CD4-positive, alpha-beta memory T cell (primary cell): ENCODE results near the gene MAOA. TPM values are rescaled to one million over a fixed set of nuclear protein-coding genes. Genes with fewer than 3 reads are reported as not detected.

ENCODE experiments used
- CTCF ChIA-PET: fragments of 350-600 bp; sonication (Branson Sonifier 250); formaldehyde crosslinking; loops from one replicate; lab custom pipeline; 2021; ENCODE audit warnings: inconsistent platforms; ENCODE audit not compliant: partially characterized antibody; lab: Charles Lee
- POLR2A ChIA-PET: fragments of 350-600 bp; sonication (Branson Sonifier 250); formaldehyde crosslinking; loops from one replicate; lab custom pipeline; 2021; ENCODE audit not compliant: partially characterized antibody; lab: Charles Lee
- DNase-seq, 5 donors: peaks; one replicate each; pipeline versions ENCODE4 v3.0.0 to v3.0.0-alpha.2; 2020 to 2022; ENCODE audit warnings: mixed read lengths in 1 of 5
- H3K27ac ChIP-seq: one replicate; pipeline ENCODE4 v1.7.0; 2013; ENCODE audit warnings: low read depth, low read length
- H3K27me3 ChIP-seq: 2 replicates; pipeline ENCODE4 v1.7.0; 2013; ENCODE audit warnings: mild to moderate bottlenecking, low read length, moderate library complexity; ENCODE audit not compliant: insufficient read depth
- H3K36me3 ChIP-seq: 2 replicates; pipeline ENCODE4 v1.7.0; 2013; ENCODE audit warnings: mild to moderate bottlenecking, low read length, moderate library complexity; ENCODE audit not compliant: insufficient read depth
- H3K4me1 ChIP-seq: 2 replicates; pipeline ENCODE4 v1.7.0; 2013; ENCODE audit warnings: mild to moderate bottlenecking, low read length, moderate library complexity; ENCODE audit not compliant: insufficient read depth
- H3K4me3 ChIP-seq, 2 donors: one replicate each; pipeline ENCODE4 v1.7.0; 2013; ENCODE audit warnings: low read length in 2 of 2, mild to moderate bottlenecking in 1 of 2
- H3K9me3 ChIP-seq, 2 donors: one replicate each; pipeline ENCODE4 v1.7.0; 2013; ENCODE audit warnings: low read length in 2 of 2, control low read depth in 1 of 2; ENCODE audit not compliant: control insufficient read depth in 1 of 2
- H3K27ac Mint-ChIP-seq, 7 donors: one replicate each; pipeline ENCODE4 v1.8.0; 2020 to 2021; ENCODE audit warnings: mixed read lengths in 7 of 7, mild to moderate bottlenecking in 6 of 7, inconsistent platforms in 3 of 7, moderate library complexity in 3 of 7
- H3K27me3 Mint-ChIP-seq, 2 donors: one replicate each; pipeline ENCODE4 v1.8.0; 2020 to 2021; ENCODE audit warnings: mixed read lengths in 2 of 2
- H3K36me3 Mint-ChIP-seq, 2 donors: one replicate each; pipeline ENCODE4 v1.8.0; 2020 to 2021; ENCODE audit warnings: mixed read lengths in 2 of 2, inconsistent platforms in 1 of 2, mild to moderate bottlenecking in 1 of 2
- H3K4me1 Mint-ChIP-seq, 4 donors: one replicate each; pipeline ENCODE4 v1.8.0; 2020 to 2021; ENCODE audit warnings: mixed read lengths in 4 of 4, mild to moderate bottlenecking in 1 of 4
- H3K4me3 Mint-ChIP-seq, 8 donors: one replicate each; pipeline ENCODE4 v1.8.0; 2020 to 2021; ENCODE audit warnings: mixed read lengths in 8 of 8, mild to moderate bottlenecking in 7 of 8, moderate library complexity in 6 of 8, inconsistent platforms in 3 of 8
- H3K9me3 Mint-ChIP-seq, 8 donors: one replicate each; pipeline ENCODE4 v1.8.0; 2020 to 2021; ENCODE audit warnings: mixed read lengths in 8 of 8, mild to moderate bottlenecking in 5 of 8, inconsistent platforms in 3 of 8, moderate library complexity in 1 of 8
- intact Hi-C: fragments of 100-400 bp; cut with micrococcal nuclease; formaldehyde crosslinking; loops from one replicate; pipeline ENCODE4 v1.15.1; 2023
- polyA plus RNA-seq, 2 donors: library from polyadenylated mRNA; unstranded; fragments of 300-500 nt; fragmentation: Illumina TruSeq; gene quantifications; one replicate each; pipeline ENCODE4 v1.2.3, GENCODE V29; 2021
- total RNA-seq, 2 experiments: library from RNA; stranded (reverse); gene quantifications; one replicate each; pipeline ENCODE4 v1.2.3, GENCODE V29; 2021

The MAOA gene
- total and polyA plus RNA-seq, 4 experiments from 2014 or later, result 0.09 to 6.2 TPM; not detected in 2

DNA sequence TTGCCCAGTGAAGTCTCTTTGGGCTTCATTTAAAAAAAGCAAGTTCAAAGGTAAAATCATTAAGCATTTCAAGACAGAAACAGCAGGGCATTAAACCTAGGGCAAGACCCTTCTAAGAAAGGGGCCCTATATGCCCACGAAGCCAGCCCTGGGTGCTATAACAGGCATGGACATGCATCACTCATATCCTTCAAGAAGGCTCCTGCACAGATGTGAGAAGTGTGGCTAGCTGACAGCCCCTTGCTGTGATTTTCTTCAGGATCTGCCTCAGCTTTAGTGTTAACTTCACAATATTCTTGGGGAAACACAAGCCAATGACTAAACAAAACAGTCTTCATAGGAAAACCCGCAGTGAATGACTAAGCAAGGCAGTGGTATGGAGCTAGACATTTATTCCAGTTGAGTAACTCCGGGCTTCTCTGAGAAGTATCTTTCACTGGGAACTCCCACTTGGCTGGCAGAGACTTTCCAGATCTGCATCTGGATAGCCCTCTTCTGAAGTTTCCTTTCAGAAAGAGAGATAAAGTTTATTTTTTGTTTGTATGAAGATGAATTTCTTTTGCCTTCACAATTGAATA is 11.9 kb upstream of the MAOA start:
- intact Hi-C loops, result no loop called here
- no peak for DNase-seq
- Mint-ChIP-seq H3K27ac (no peak overlapping the region), H3K9me3 (peaks cover 0 to 1% (median 0%) of the 10 kb centered on the region in 8 donors), H3K4me3 (no peak overlapping the region), H3K36me3 (no peaks in the 10 kb centered on the region), H3K27me3 (no peaks in the 10 kb centered on the region), H3K4me1 (no peaks in the 10 kb centered on the region)
- Histone ChIP-seq H3K27ac (no peak overlapping the region), H3K4me1 (no peaks in the 10 kb centered on the region), H3K9me3 (no peaks in the 10 kb centered on the region), H3K27me3 (no peaks in the 10 kb centered on the region), H3K4me3 (no peak overlapping the region), H3K36me3 (no peaks in the 10 kb centered on the region)
- CTCF ChIA-PET, result no interaction called here
- POLR2A ChIA-PET, result no interaction called here

DNA sequence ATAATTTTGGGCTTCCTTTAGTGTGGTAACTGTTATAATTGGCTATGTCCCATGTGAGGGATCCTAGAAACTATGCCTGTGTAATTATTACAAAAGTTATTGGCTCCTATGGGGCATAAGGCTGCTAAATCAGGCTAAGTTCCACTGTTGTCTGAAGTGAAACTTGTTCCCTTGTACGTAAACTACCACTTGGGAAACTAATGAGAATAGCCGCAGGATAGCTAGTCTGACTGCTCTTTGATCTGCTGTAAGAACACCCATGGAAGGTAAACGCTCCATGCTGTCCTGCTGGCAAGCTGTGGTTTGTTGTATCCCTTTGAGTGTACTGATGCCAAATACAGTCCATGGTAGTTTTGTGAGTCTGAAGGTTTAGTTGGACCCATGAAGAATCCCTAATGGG is 9.3 kb upstream of the MAOA start:
- no peak for DNase-seq
- POLR2A ChIA-PET, result no interaction called here
- Histone ChIP-seq H3K36me3 (no peaks in the 10 kb centered on the region), H3K4me1 (no peaks in the 10 kb centered on the region), H3K9me3 (no peaks in the 10 kb centered on the region), H3K27me3 (no peaks in the 10 kb centered on the region), H3K4me3 (no peak overlapping the region), H3K27ac (no peak overlapping the region)
- intact Hi-C loops, result no loop called here
- Mint-ChIP-seq H3K4me3 (no peak overlapping the region), H3K27me3 (no peaks in the 10 kb centered on the region), H3K36me3 (no peaks in the 10 kb centered on the region), H3K27ac (no peak overlapping the region), H3K4me1 (no peaks in the 10 kb centered on the region), H3K9me3 (peaks cover 0 to 1% (median 0%) of the 10 kb centered on the region in 8 donors)
- CTCF ChIA-PET, result no interaction called here

DNA sequence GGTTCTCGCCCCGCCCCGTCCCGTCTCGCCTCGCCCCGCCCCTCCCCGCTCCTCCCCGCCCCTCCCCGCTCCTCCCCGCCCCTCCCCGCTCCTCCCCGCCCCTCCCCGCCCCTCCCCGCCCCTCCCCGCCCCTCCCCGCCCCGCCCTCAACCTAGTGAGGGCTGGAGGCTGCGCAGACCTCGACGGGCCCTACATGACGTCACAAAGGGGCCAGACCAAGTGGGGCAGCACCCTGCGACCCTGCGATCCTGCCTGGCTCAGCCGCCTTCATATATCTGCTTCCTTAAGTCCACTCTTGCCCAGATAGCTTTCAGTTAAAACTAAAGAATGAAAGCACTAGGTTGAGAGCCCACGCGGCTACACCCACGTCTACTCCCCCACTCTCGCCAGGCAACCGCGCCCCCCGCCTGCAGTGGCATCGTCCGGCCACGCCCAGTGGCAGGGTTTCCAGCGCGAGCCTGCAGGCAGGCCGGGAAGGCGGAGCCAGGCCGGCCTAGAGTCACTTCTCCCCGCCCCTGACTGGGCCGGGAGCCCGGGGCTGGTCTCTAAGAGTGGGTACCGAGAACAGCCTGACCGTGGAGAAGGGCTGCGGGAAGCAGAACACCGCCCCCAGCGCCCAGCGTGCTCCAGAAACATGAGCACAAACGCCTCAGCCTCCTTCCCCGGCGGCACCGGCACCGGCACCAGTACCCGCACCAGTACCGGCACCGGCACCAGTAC is 1.5 kb upstream of the MAOA start:
- Mint-ChIP-seq H3K27me3 (peaks cover 0 to 1% of the 10 kb centered on the region in 2 donors), H3K9me3 (peaks cover 0 to 1% (median 0%) of the 10 kb centered on the region in 8 donors), H3K36me3 (peaks cover 0 to 2% of the 10 kb centered on the region in 2 donors), H3K27ac (peak overlapping the region; percentile 93 to 99 (median 98)), H3K4me1 (peaks cover 2 to 8% (median 6%) of the 10 kb centered on the region in 4 donors), H3K4me3 (peak overlapping the region; percentile 79 to 95 (median 88))
- DNase-seq, result peak; percentile 87 to 90 (median 89)
- ChIA-PET CTCF (no interaction called here), POLR2A (no interaction called here)
- H3K27me3 ChIP-seq, result no peaks in the 10 kb centered on the region
- peak overlapping the region; percentile 67 for H3K27ac ChIP-seq
- H3K4me3 ChIP-seq, result peak overlapping the region in 1 of 2 donors; percentile 55
- H3K36me3 ChIP-seq, result no peaks in the 10 kb centered on the region
- H3K4me1 ChIP-seq, result no peaks in the 10 kb centered on the region
- H3K9me3 ChIP-seq, result no peaks in the 10 kb centered on the region
- intact Hi-C loops, result loop anchor here (2.0 kb wide), 1 partner anchor 1732 kb away; the partner anchor contains the start of gene CASK

DNA sequence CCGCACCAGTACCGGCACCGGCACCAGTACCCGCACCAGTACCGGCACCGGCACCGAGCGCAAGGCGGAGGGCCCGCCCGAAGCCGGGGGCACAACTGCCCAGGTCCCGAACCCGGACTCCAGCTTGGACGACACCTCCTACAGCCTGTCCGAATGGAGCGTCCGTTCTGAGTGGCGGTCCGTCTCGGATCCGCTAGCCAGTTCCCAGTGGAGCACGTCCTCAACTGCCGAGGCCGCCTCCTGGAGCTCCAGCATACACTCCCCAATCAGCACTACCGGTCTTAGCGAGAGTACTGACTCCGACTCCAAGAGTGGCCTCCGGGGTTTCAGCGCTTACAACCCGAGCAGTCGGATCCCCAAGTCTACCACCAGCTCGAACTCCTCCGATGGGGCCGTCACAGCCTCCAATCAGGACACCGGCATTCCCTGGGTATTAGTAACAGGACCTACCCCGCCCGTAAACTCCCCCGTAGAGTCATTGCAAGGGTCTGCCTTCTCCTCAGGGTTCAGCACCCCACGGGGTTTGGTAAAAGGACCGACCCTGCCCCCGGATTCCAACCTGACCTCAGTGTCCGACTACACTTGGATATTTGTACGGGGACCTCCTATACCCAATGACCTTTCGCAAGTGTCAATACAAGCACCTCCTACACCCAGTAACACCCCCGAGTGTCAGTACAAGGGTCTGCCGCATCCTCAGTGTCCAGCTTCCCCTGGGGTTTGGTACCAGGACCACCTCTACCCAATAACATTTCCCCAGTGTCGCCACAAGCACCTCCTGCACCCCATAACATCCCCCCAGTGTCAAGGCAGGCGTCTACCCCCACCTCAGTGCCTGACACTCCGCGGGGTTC is 721 bp upstream of the MAOA start:
- H3K36me3 Mint-ChIP-seq, result peaks cover 0 to 2% of the 10 kb centered on the region in 2 donors
- H3K9me3 ChIP-seq, result no peaks in the 10 kb centered on the region
- intact Hi-C loops, result loop anchor here (2.0 kb wide), 1 partner anchor 1733 kb away; the partner anchor contains the start of gene CASK
- ChIA-PET POLR2A (no interaction called here), CTCF (interaction anchor here (1.0 kb wide), 1 partner anchor 14 kb away, joined by 3 read pairs; no protein-coding TSS in a partner anchor)
- DNase-seq, result peak; percentile 13 to 42 (median 35)
- peak overlapping the region; percentile 67 for H3K27ac ChIP-seq
- H3K4me1 Mint-ChIP-seq, result peaks cover 2 to 8% (median 6%) of the 10 kb centered on the region in 4 donors
- H3K4me3 Mint-ChIP-seq, result peak overlapping the region; percentile 87 to 95 (median 89)
- peaks cover 0 to 1% (median 0%) of the 10 kb centered on the region in 8 donors for H3K9me3 Mint-ChIP-seq
- peaks cover 0 to 1% of the 10 kb centered on the region in 2 donors for H3K27me3 Mint-ChIP-seq
- H3K36me3 ChIP-seq, result no peaks in the 10 kb centered on the region
- H3K27me3 ChIP-seq, result no peaks in the 10 kb centered on the region
- peak overlapping the region; percentile 52 to 55 for H3K4me3 ChIP-seq
- H3K27ac Mint-ChIP-seq, result peak overlapping the region in 6 of 7 donors; percentile 53 to 91 (median 74)
- no peaks in the 10 kb centered on the region for H3K4me1 ChIP-seq

DNA sequence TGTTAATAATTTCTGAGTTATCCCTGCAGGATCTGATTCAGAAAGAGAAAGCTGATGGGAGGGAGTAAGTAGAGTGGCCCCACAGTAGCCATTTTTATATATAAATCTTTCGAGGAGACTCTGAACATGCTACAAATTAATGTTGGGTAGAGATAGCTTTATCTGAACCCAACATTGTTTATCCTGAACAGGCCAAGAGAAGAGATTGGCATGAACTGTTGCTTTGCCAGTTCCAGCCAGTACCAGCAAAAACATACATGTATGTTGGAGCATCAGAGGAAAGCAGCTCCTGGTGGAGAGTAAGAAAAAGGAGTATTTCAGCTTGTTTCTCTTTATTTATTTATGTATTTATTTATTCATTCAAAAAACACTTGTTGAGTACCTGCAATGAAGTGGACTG is 1.6 kb downstream of the MAOA start:
- CTCF ChIA-PET, result no interaction called here
- Mint-ChIP-seq H3K27ac (peak overlapping the region in 1 of 7 donors; percentile 10), H3K36me3 (peaks cover 0 to 2% of the 10 kb centered on the region in 2 donors), H3K27me3 (peaks cover 0 to 1% of the 10 kb centered on the region in 2 donors), H3K9me3 (no peaks in the 10 kb centered on the region), H3K4me3 (no peak overlapping the region), H3K4me1 (peaks cover 2 to 8% (median 6%) of the 10 kb centered on the region in 4 donors)
- DNase-seq, result no peak
- intact Hi-C loops, result no loop called here
- Histone ChIP-seq H3K4me1 (no peaks in the 10 kb centered on the region), H3K27ac (no peak overlapping the region), H3K27me3 (no peaks in the 10 kb centered on the region), H3K4me3 (no peak overlapping the region), H3K9me3 (no peaks in the 10 kb centered on the region), H3K36me3 (no peaks in the 10 kb centered on the region)
- POLR2A ChIA-PET, result no interaction called here

DNA sequence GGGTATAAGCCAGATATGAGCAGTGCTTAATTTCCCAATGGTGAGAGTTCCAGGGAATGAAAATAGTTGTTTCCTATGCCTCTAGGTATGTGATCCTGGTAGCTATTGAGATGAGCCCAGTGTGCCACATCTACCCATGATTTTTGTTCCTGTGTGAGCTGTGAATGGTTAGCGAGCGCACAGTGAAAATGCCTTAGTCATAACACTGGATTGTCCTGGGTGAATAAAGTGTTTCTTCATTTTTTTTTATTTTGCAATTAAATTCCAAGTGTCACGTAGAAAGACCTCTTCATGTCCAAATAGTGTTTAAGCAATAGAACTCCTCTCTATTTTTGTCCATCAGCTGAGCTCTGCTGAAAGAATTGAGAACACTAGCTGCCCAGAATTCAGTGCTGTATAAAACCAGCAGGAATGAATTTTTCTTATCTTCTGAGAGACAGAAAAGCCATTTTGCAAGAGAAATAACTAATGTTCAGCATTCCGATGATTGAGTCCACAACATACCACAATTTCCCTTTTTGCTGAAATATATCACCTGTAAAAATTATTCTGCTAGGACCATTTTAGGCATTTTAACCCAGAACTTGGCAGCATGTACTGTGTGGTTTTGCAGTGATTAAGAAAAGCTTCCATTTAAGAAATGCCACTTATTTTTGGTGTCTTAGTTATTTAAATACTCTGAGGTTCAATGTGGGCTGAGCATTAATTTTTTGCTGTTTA is 5.6 kb downstream of the MAOA start:
- H3K27me3 ChIP-seq, result no peaks in the 10 kb centered on the region
- Mint-ChIP-seq H3K9me3 (no peaks in the 10 kb centered on the region), H3K36me3 (no peaks in the 10 kb centered on the region), H3K4me3 (no peak overlapping the region), H3K27me3 (peaks cover 0 to 4% of the 10 kb centered on the region in 2 donors), H3K4me1 (no peaks in the 10 kb centered on the region), H3K27ac (no peak overlapping the region)
- ChIA-PET POLR2A (no interaction called here), CTCF (no interaction called here)
- no peak for DNase-seq
- intact Hi-C loops, result no loop called here
- H3K9me3 ChIP-seq, result no peaks in the 10 kb centered on the region
- H3K27ac ChIP-seq, result no peak overlapping the region
- no peak overlapping the region for H3K4me3 ChIP-seq
- no peaks in the 10 kb centered on the region for H3K36me3 ChIP-seq
- H3K4me1 ChIP-seq, result no peaks in the 10 kb centered on the region
